Neural cell (in vitro differentiated cells): ENCODE measurements around the gene TXNDC2. TPM values are rescaled to one million over a fixed set of nuclear protein-coding genes. Genes with fewer than 3 reads are reported as not detected.

Experiments used
- H2AFZ ChIP-seq: fragments of 200-600, 300-800 bp; sonication (generic), shearing (Covaris generic); 2 replicates; pipeline ENCODE4 v1.6.0; 2014; ENCODE audit warnings: low read depth, mild to moderate bottlenecking, antibody characterized with exemption, low read length, moderate library complexity
- H3F3A ChIP-seq: fragments of 200-600 bp; shearing (Covaris generic); 2 replicates; pipeline ENCODE4 v1.6.1; 2016; ENCODE audit warnings: mild to moderate bottlenecking, moderate library complexity, mixed read lengths, antibody characterized with exemption, low read length; ENCODE audit not compliant: insufficient read depth, poor library complexity, severe bottlenecking
- H3K27ac ChIP-seq: fragments of 200-600, 300-800 bp; sonication (generic), shearing (Covaris generic); 2 replicates; pipeline ENCODE4 v1.5.1; 2014; ENCODE audit warnings: mild to moderate bottlenecking, low read length, moderate library complexity
- H3K27me3 ChIP-seq: fragments of 300-800, 200-600 bp; sonication (generic), shearing (Covaris generic); 2 replicates; pipeline ENCODE4 v1.6.0; 2014; ENCODE audit warnings: mild to moderate bottlenecking, low read depth, low read length, moderate library complexity; ENCODE audit not compliant: insufficient read depth
- H3K36me3 ChIP-seq: fragments of 300-800, 200-600 bp; sonication (generic), shearing (Covaris generic); 2 replicates; pipeline ENCODE4 v1.5.1; 2014; ENCODE audit warnings: mild to moderate bottlenecking, antibody characterized with exemption, low read length, moderate library complexity; ENCODE audit not compliant: insufficient read depth
- H3K4me2 ChIP-seq: fragments of 300-800, 200-600 bp; sonication (generic), shearing (Covaris generic); 2 replicates; pipeline ENCODE4 v1.6.0; 2014; ENCODE audit warnings: mild to moderate bottlenecking, low read length
- H3K4me3 ChIP-seq: fragments of 300-800, 200-600 bp; sonication (generic), shearing (Covaris generic); 2 replicates; pipeline ENCODE4 v1.5.1; 2014; ENCODE audit warnings: mild to moderate bottlenecking, low read length, moderate library complexity
- H3K79me2 ChIP-seq: fragments of 200-600 bp; shearing (Covaris generic); replicated peaks from 2 replicates; pipeline ENCODE4 v1.6.0; 2014; ENCODE audit warnings: mild to moderate bottlenecking, low read length, moderate library complexity; ENCODE audit not compliant: insufficient read depth
- H3K9ac ChIP-seq: fragments of 300-800, 200-600 bp; sonication (generic), shearing (Covaris generic); 2 replicates; pipeline ENCODE4 v1.6.1; 2016; ENCODE audit warnings: mild to moderate bottlenecking, low read length, mixed read lengths
- H3K9me2 ChIP-seq: fragments of 200-600 bp; shearing (Covaris generic); 2 replicates; pipeline ENCODE4 v1.6.1; 2016; ENCODE audit warnings: mild to moderate bottlenecking, low read length, mixed read lengths; ENCODE audit not compliant: insufficient read depth
- H3K9me3 ChIP-seq: fragments of 200-600, 300-800 bp; sonication (generic), shearing (Covaris generic); 2 replicates; pipeline ENCODE4 v1.6.1; 2016; ENCODE audit warnings: mild to moderate bottlenecking, mixed run types, low read length, moderate library complexity, mixed read lengths
- H4K20me1 ChIP-seq: fragments of 200-600 bp; shearing (Covaris generic); 2 replicates; pipeline ENCODE4 v1.6.1; 2016; ENCODE audit warnings: mild to moderate bottlenecking, mixed run types; ENCODE audit not compliant: insufficient read depth
- EP300 ChIP-seq: fragments of 450-650 bp; conservative IDR thresholded peaks from 2 replicates; pipeline ENCODE4 v1.6.1; 2014; ENCODE audit warnings: antibody characterized with exemption, mild to moderate bottlenecking, moderate library complexity; ENCODE audit not compliant: poor library complexity, severe bottlenecking
- EZH2 ChIP-seq: fragments of 200-600, 300-800 bp; shearing (Covaris generic), sonication (generic); IDR thresholded peaks from 2 replicates; pipeline ENCODE4 v1.6.1; 2014; ENCODE audit warnings: antibody characterized with exemption, low read length, borderline replicate concordance, mild to moderate bottlenecking; ENCODE audit not compliant: insufficient read depth, poor library complexity, severe bottlenecking
- MXI1 ChIP-seq: fragments of 450-650 bp; conservative IDR thresholded peaks from 2 replicates; pipeline ENCODE4 v1.6.1; 2014; ENCODE audit warnings: antibody characterized with exemption, mild to moderate bottlenecking; ENCODE audit not compliant: poor library complexity, severe bottlenecking
- POLR2AphosphoS5 ChIP-seq: IDR thresholded peaks from 2 replicates; pipeline ENCODE4 v1.6.1; 2012
- RAD21 ChIP-seq: fragments of 450-650 bp; conservative IDR thresholded peaks from 2 replicates; pipeline ENCODE4 v1.6.1; 2014; ENCODE audit warnings: antibody characterized with exemption, mild to moderate bottlenecking, moderate library complexity
- SMC3 ChIP-seq: fragments of 450-650 bp; conservative IDR thresholded peaks from 2 replicates; pipeline ENCODE4 v1.6.1; 2014; ENCODE audit warnings: antibody characterized with exemption, mild to moderate bottlenecking, moderate library complexity; ENCODE audit not compliant: poor library complexity
- TAF1 ChIP-seq: IDR thresholded peaks from 2 replicates; pipeline ENCODE4 v1.6.1; 2012; ENCODE audit warnings: low read depth
- polyA plus RNA-seq: library from polyadenylated mRNA; depleted of rRNA; stranded (reverse); fragments of >200 nt; gene quantifications from 2 replicates; pipeline ENCODE4 v1.2.3, GENCODE V29; 2014
- TF ChIP-seq, protein P1 (sequence below): IDR thresholded peaks from 2 replicates; pipeline ENCODE4 v1.6.1; 2012; ENCODE audit warnings: borderline replicate concordance
- TF ChIP-seq, protein P2 (sequence below): fragments of 450-650 bp; IDR thresholded peaks from 2 replicates; pipeline ENCODE4 v1.5.1; 2014; ENCODE audit warnings: antibody characterized with exemption, mild to moderate bottlenecking, moderate library complexity; ENCODE audit not compliant: poor library complexity, severe bottlenecking

The TXNDC2 gene
- polyA plus RNA-seq, 1 donor from 2014 or later = 0.41 TPM

DNA sequence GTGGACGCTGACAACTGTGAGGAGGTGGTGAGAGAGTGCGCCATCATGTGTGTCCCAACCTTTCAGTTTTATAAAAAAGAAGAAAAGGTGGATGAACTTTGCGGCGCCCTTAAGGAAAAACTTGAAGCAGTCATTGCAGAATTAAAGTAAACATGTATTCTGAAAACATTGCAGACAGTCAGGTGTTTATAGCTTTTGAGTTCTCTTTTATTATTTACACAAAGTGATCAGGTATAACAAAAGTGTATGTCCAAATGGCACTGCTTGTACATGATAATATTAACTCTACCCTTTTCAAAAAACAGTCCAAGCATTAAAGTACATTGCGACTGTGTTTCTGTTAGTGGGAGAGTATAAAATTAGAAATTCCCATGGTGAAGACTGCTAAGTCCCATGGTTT lies 2.2 kb downstream of the TXNDC2 start:
- Histone ChIP-seq H4K20me1 (no peaks in the 10 kb centered on the region), H3K27ac (no peak overlapping the region), H3K36me3 (no peaks in the 10 kb centered on the region), H3K4me3 (no peak overlapping the region), H3K4me2 (no peak overlapping the region), H3K9me2 (no peaks in the 10 kb centered on the region), H3K27me3 (no peaks in the 10 kb centered on the region), H3K79me2 (no peaks in the 10 kb centered on the region), H3F3A (no peaks in the 10 kb centered on the region), H2AFZ (no peak overlapping the region), H3K9me3 (no peaks in the 10 kb centered on the region), H3K9ac (no peak overlapping the region)
- TF ChIP-seq, protein P1, sequence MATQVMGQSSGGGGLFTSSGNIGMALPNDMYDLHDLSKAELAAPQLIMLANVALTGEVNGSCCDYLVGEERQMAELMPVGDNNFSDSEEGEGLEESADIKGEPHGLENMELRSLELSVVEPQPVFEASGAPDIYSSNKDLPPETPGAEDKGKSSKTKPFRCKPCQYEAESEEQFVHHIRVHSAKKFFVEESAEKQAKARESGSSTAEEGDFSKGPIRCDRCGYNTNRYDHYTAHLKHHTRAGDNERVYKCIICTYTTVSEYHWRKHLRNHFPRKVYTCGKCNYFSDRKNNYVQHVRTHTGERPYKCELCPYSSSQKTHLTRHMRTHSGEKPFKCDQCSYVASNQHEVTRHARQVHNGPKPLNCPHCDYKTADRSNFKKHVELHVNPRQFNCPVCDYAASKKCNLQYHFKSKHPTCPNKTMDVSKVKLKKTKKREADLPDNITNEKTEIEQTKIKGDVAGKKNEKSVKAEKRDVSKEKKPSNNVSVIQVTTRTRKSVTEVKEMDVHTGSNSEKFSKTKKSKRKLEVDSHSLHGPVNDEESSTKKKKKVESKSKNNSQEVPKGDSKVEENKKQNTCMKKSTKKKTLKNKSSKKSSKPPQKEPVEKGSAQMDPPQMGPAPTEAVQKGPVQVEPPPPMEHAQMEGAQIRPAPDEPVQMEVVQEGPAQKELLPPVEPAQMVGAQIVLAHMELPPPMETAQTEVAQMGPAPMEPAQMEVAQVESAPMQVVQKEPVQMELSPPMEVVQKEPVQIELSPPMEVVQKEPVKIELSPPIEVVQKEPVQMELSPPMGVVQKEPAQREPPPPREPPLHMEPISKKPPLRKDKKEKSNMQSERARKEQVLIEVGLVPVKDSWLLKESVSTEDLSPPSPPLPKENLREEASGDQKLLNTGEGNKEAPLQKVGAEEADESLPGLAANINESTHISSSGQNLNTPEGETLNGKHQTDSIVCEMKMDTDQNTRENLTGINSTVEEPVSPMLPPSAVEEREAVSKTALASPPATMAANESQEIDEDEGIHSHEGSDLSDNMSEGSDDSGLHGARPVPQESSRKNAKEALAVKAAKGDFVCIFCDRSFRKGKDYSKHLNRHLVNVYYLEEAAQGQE = no peak

DNA sequence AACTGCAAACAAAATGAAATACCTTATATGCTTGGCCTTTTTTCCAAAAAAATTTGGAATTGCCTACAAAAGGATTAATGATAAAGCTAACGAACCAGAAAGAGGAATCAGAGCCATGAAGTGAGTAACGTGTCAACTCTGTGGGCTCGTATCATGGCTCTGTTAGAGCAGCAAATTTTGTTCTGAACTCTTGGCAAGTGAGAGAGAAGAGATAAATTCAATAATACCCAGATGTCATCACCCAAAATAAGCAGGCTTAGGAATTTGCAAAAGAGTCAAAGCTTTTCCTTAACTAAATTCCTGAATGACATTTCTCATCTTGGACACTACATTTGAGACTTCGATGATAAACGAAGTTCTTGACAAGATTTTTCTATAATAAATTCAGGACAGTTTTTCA lies 4.4 kb downstream of the TXNDC2 start:
- no peaks in the 10 kb centered on the region for H3K27me3 ChIP-seq
- H3K79me2 ChIP-seq = no peaks in the 10 kb centered on the region
- H4K20me1 ChIP-seq = no peaks in the 10 kb centered on the region
- no peak overlapping the region for H3K27ac ChIP-seq
- no peak overlapping the region for H3K4me2 ChIP-seq
- no peaks in the 10 kb centered on the region for H3K9me2 ChIP-seq
- TF ChIP-seq, protein P2, sequence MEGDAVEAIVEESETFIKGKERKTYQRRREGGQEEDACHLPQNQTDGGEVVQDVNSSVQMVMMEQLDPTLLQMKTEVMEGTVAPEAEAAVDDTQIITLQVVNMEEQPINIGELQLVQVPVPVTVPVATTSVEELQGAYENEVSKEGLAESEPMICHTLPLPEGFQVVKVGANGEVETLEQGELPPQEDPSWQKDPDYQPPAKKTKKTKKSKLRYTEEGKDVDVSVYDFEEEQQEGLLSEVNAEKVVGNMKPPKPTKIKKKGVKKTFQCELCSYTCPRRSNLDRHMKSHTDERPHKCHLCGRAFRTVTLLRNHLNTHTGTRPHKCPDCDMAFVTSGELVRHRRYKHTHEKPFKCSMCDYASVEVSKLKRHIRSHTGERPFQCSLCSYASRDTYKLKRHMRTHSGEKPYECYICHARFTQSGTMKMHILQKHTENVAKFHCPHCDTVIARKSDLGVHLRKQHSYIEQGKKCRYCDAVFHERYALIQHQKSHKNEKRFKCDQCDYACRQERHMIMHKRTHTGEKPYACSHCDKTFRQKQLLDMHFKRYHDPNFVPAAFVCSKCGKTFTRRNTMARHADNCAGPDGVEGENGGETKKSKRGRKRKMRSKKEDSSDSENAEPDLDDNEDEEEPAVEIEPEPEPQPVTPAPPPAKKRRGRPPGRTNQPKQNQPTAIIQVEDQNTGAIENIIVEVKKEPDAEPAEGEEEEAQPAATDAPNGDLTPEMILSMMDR = no peak
- TF ChIP-seq RAD21 (no peak), POLR2AphosphoS5 (no peak), EZH2 (no peak), EP300 (no peak), MXI1 (no peak), SMC3 (no peak), TAF1 (no peak)
- TF ChIP-seq, protein P1 = no peak
- no peak overlapping the region for H2AFZ ChIP-seq
- no peak overlapping the region for H3K9ac ChIP-seq
- no peaks in the 10 kb centered on the region for H3K36me3 ChIP-seq
- H3K4me3 ChIP-seq = no peak overlapping the region
- H3K9me3 ChIP-seq = no peaks in the 10 kb centered on the region
- no peaks in the 10 kb centered on the region for H3F3A ChIP-seq
